PFSK-1 (cell line): ENCODE data around the gene DPM2.

Experiments used
- POLR2AphosphoS5 ChIP-seq: IDR thresholded peaks from 2 replicates; pipeline ENCODE4 v1.6.1; 2012; ENCODE audit warnings: low read depth, mild to moderate bottlenecking, control low read depth, low read length, moderate library complexity
- REST ChIP-seq, 2 experiments: IDR thresholded peaks; 2 replicates each; pipeline versions ENCODE4 v1.6.1 to v1.8.0; 2011 to 2012; ENCODE audit warnings: low read depth in 2 of 2, low read length in 2 of 2, control low read depth in 1 of 2, inconsistent platforms in 1 of 2, mild to moderate bottlenecking in 1 of 2, moderate library complexity in 1 of 2; ENCODE audit not compliant: insufficient read depth in 1 of 2
- SIN3A ChIP-seq: IDR thresholded peaks from 2 replicates; pipeline ENCODE4 v1.6.1; 2012; ENCODE audit warnings: mild to moderate bottlenecking, low read length, moderate library complexity, borderline replicate concordance; ENCODE audit not compliant: insufficient read depth
- TAF1 ChIP-seq: IDR thresholded peaks from 2 replicates; pipeline ENCODE4 v1.6.1; 2012; ENCODE audit warnings: low read length, control low read depth, borderline replicate concordance; ENCODE audit not compliant: insufficient read depth

GRCh38 chr9:127965953-127966352 is 28.3 kb upstream of the DPM2 start:
- TF ChIP-seq TAF1 (no peak), POLR2AphosphoS5 (no peak), REST (IDR thresholded peaks at IDR 0.05; ENCODE audit: insufficient read depth in 1 of 2, low read depth in 2 of 2, low read length in 2 of 2) (no peak), SIN3A (no peak)
